H9 (cell line): Measurements from ENCODE around the gene FOXO6. TPM values are rescaled to one million over a fixed set of nuclear protein-coding genes. Genes with fewer than 3 reads are reported as not detected.

Experiments
- DNase-seq: peaks from one replicate; pipeline ENCODE4 v3.0.0-alpha.2; 2017
- H2AFZ ChIP-seq: one replicate; pipeline ENCODE4 v1.6.1; 2013; ENCODE audit warnings: mild to moderate bottlenecking, low read length, control low read depth, moderate library complexity
- H2AK5ac ChIP-seq: 2 replicates; pipeline ENCODE4 v1.6.1; 2013; ENCODE audit warnings: low read length, control low read depth, mixed read lengths; ENCODE audit not compliant: insufficient read length
- H2BK120ac ChIP-seq: one replicate; pipeline ENCODE4 v1.6.1; 2013; ENCODE audit warnings: low read depth, mild to moderate bottlenecking, low read length, control low read depth, inconsistent platforms; ENCODE audit not compliant: poor library complexity, severe bottlenecking
- H2BK12ac ChIP-seq: 2 replicates; pipeline ENCODE4 v1.6.1; 2013; ENCODE audit warnings: low read length, control low read depth, mixed read lengths, low read depth; ENCODE audit not compliant: insufficient read length
- H2BK15ac ChIP-seq: 2 replicates; pipeline ENCODE4 v1.6.1; 2013; ENCODE audit warnings: low read depth, low read length, control low read depth
- H2BK20ac ChIP-seq: one replicate; pipeline ENCODE4 v1.6.1; 2013; ENCODE audit warnings: low read depth, mild to moderate bottlenecking, low read length, control low read depth, inconsistent platforms; ENCODE audit not compliant: poor library complexity, severe bottlenecking
- H2BK5ac ChIP-seq: 2 replicates; pipeline ENCODE4 v1.6.1; 2013; ENCODE audit warnings: low read length, control low read depth, mixed read lengths; ENCODE audit not compliant: insufficient read length
- H3K14ac ChIP-seq: 2 replicates; pipeline ENCODE4 v1.6.1; 2013; ENCODE audit warnings: low read length, control low read depth; ENCODE audit not compliant: insufficient read depth
- H3K18ac ChIP-seq: 2 replicates; pipeline ENCODE4 v1.6.1; 2013; ENCODE audit warnings: low read depth, mild to moderate bottlenecking, mixed read lengths, low read length, control low read depth; ENCODE audit not compliant: insufficient read length
- H3K23ac ChIP-seq: 2 replicates; pipeline ENCODE4 v1.6.1; 2013; ENCODE audit warnings: low read length, control low read depth, mixed read lengths, low read depth; ENCODE audit not compliant: insufficient read length
- H3K23me2 ChIP-seq: 2 replicates; pipeline ENCODE4 v1.6.1; 2013; ENCODE audit warnings: low read depth, mild to moderate bottlenecking, mixed read lengths, low read length, control low read depth; ENCODE audit not compliant: insufficient read length, poor library complexity, severe bottlenecking
- H3K27ac ChIP-seq: 2 replicates; pipeline ENCODE4 v1.5.1; 2013; ENCODE audit warnings: low read length, control low read depth, mixed read lengths, low read depth; ENCODE audit not compliant: insufficient read length
- H3K27me3 ChIP-seq: 2 replicates; pipeline ENCODE4 v1.6.1; 2013; ENCODE audit warnings: low read length, control low read depth, inconsistent platforms; ENCODE audit not compliant: insufficient read depth
- H3K4ac ChIP-seq: 2 replicates; pipeline ENCODE4 v1.6.1; 2013; ENCODE audit warnings: low read depth, mild to moderate bottlenecking, control low read depth, inconsistent platforms, low read length, moderate library complexity
- H3K4me1 ChIP-seq: 2 replicates; pipeline ENCODE4 v1.6.1; 2013; ENCODE audit warnings: low read length, control low read depth, inconsistent platforms; ENCODE audit not compliant: insufficient read depth
- H3K4me2 ChIP-seq: 2 replicates; pipeline ENCODE4 v1.6.1; 2013; ENCODE audit warnings: low read length, control low read depth, mixed read lengths; ENCODE audit not compliant: insufficient read length, insufficient read depth
- H3K56ac ChIP-seq: 2 replicates; pipeline ENCODE4 v1.6.1; 2013; ENCODE audit warnings: low read depth, mild to moderate bottlenecking, mixed read lengths, low read length, control low read depth; ENCODE audit not compliant: insufficient read length
- H3K79me1 ChIP-seq: 2 replicates; pipeline ENCODE4 v1.6.1; 2013; ENCODE audit warnings: low read depth, mild to moderate bottlenecking, moderate library complexity, low read length, control low read depth, inconsistent platforms; ENCODE audit not compliant: insufficient read depth, poor library complexity, severe bottlenecking
- H3K79me2 ChIP-seq: 2 replicates; pipeline ENCODE4 v1.6.1; 2013; ENCODE audit warnings: low read length, control low read depth, inconsistent platforms; ENCODE audit not compliant: insufficient read depth
- H3K9ac ChIP-seq: 2 replicates; pipeline ENCODE4 v1.6.1; 2013; ENCODE audit warnings: low read length, control low read depth, mixed read lengths; ENCODE audit not compliant: insufficient read length; ENCODE audit errors: extremely low read depth
- H3K9me3 ChIP-seq: one replicate; pipeline ENCODE4 v1.6.1; 2013; ENCODE audit warnings: low read depth, low read length, inconsistent platforms; ENCODE audit not compliant: control insufficient read depth
- H3T11ph ChIP-seq: one replicate; pipeline ENCODE4 v1.6.1; 2013; ENCODE audit warnings: mild to moderate bottlenecking, low read length, control low read depth, inconsistent platforms
- H4K20me1 ChIP-seq: one replicate; pipeline ENCODE4 v1.6.1; 2013; ENCODE audit not compliant: control insufficient read depth, insufficient read length, insufficient read depth
- H4K5ac ChIP-seq: 2 replicates; pipeline ENCODE4 v1.6.1; 2013; ENCODE audit warnings: low read depth, mild to moderate bottlenecking, mixed read lengths, low read length, control low read depth; ENCODE audit not compliant: insufficient read length
- H4K8ac ChIP-seq: replicated peaks from 2 replicates; pipeline ENCODE4 v1.6.1; 2013; ENCODE audit warnings: low read length, control low read depth, mixed read lengths, low read depth; ENCODE audit not compliant: insufficient read length
- H4K91ac ChIP-seq: 2 replicates; pipeline ENCODE4 v1.6.1; 2013; ENCODE audit warnings: low read depth, mild to moderate bottlenecking, moderate library complexity, mixed read lengths, low read length, control low read depth; ENCODE audit not compliant: insufficient read length
- H3K27ac Mint-ChIP-seq, 3 experiments: 2 replicates in 2 of 3; 3 replicates in 1 of 3; pipeline ENCODE4 v1.8.0; 2020 to 2021; ENCODE audit warnings: mixed read lengths in 3 of 3, mild to moderate bottlenecking in 1 of 3, moderate library complexity in 1 of 3
- H3K27me3 Mint-ChIP-seq: 2 replicates; pipeline ENCODE4 v1.8.0; 2021; ENCODE audit warnings: low read depth, mild to moderate bottlenecking, moderate library complexity, mixed read lengths
- H3K36me3 Mint-ChIP-seq, 3 experiments: 2 replicates in 2 of 3; 3 replicates in 1 of 3; pipeline ENCODE4 v1.8.0; 2020 to 2021; ENCODE audit warnings: low read depth in 3 of 3, mixed read lengths in 3 of 3; ENCODE audit not compliant: insufficient read depth in 1 of 3
- H3K4me1 Mint-ChIP-seq, 2 experiments: 2 replicates each; pipeline ENCODE4 v1.8.0; 2020; ENCODE audit warnings: mixed read lengths in 2 of 2
- H3K4me3 Mint-ChIP-seq, 2 experiments: 2 replicates in 1 of 2; 3 replicates in 1 of 2; pipeline ENCODE4 v1.8.0; 2020 to 2021; ENCODE audit warnings: mild to moderate bottlenecking in 2 of 2, mixed read lengths in 2 of 2, moderate library complexity in 1 of 2
- H3K9me3 Mint-ChIP-seq, 2 experiments: 2 replicates in 1 of 2; 3 replicates in 1 of 2; pipeline ENCODE4 v1.8.0; 2020; ENCODE audit warnings: mild to moderate bottlenecking in 2 of 2, mixed read lengths in 2 of 2, moderate library complexity in 1 of 2
- WGBS: extraction: QIAGEN DNeasy Blood & Tissue Kit; methylation state at CpG from one replicate; pipeline ENCODE4 v1.1.7; 2013; ENCODE audit warnings: missing lambda C conversion rate, low lambda C conversion rate, mixed read lengths; ENCODE audit not compliant: insufficient read length; ENCODE audit errors: extremely low coverage; 5-methylcytosine and 5-hydroxymethylcytosine counted together
- total RNA-seq: library from RNA; stranded (reverse); gene quantifications from 2 replicates; pipeline ENCODE4 v1.2.1, GENCODE V29; 2021
- TF ChIP-seq, protein P1 (sequence below): fragments of 200-600 bp; sonication (generic); conservative IDR thresholded peaks from 3 replicates; pipeline ENCODE4 v1.8.0; 2021; ENCODE audit warnings: antibody characterized with exemption, mild to moderate bottlenecking

Gene FOXO6
- total RNA-seq, 1 experiment from 2014 or later = 0.83 TPM

DNA sequence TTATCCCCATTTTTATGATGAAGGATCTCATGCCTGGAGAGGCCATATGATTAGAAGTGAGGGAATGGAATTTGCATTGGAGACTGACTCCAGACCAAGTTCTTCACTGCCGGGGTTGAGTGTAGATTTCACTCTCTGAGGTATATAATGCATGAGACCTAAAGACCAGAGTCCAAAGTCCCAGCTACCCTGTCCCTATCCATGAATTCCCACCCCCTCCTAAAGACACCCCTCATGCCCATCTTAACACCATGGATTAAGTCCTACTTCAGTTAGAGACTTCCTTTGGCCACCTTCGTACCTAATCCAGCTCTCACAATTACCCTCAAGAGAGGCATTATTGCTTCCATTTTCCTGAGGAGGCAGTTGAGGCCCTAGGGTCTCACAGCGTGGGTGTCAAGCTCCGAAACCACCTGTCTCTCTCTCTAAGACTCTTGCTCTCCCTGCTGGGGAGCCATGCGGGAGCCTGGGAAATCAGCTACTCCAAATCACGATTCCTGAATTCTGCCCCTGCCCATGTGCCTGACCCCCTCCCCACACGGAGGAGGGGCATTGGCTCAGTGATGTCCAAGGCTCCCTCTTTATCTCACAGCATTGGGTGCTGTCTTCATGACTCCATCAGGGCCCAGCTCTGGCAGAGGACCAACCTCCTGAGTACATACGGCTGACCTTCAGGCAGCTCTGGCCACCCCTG, 11.7 kb upstream of the FOXO6 start:
- H3K27ac ChIP-seq = no peak overlapping the region
- H3K56ac ChIP-seq = no peak overlapping the region
- no peak overlapping the region for H2BK15ac ChIP-seq
- Mint-ChIP-seq H3K4me1 (peaks cover 13 to 14% of the 10 kb centered on the region in 2 experiments), H3K27ac (no peak overlapping the region; a peak in 1 of 7 replicates), H3K27me3 (peaks cover 12% of the 10 kb centered on the region), H3K4me3 (no peak overlapping the region), H3K9me3 (no peaks in the 10 kb centered on the region), H3K36me3 (no peaks in the 10 kb centered on the region)
- no peaks in the 10 kb centered on the region for H3K79me1 ChIP-seq
- H2AFZ ChIP-seq = no peak overlapping the region
- no peak overlapping the region for H2BK5ac ChIP-seq
- no peak overlapping the region for H3T11ph ChIP-seq
- no peak overlapping the region for H3K4me2 ChIP-seq
- H2AK5ac ChIP-seq = no peak overlapping the region
- H2BK120ac ChIP-seq = no peak overlapping the region
- H4K8ac ChIP-seq = no peak overlapping the region
- no peaks in the 10 kb centered on the region for H3K27me3 ChIP-seq
- H4K5ac ChIP-seq = no peak overlapping the region
- H3K14ac ChIP-seq = no peak overlapping the region
- no peaks in the 10 kb centered on the region for H4K20me1 ChIP-seq
- H3K9me3 ChIP-seq = no peaks in the 10 kb centered on the region
- no peak overlapping the region for H3K23ac ChIP-seq
- no peak overlapping the region for H3K18ac ChIP-seq
- DNase-seq = no peak
- no peak overlapping the region for H4K91ac ChIP-seq
- WGBS = no CpG with 5 or more reads among the region's 8 CpGs
- no peak overlapping the region for H2BK12ac ChIP-seq
- H2BK20ac ChIP-seq = no peak overlapping the region
- no peaks in the 10 kb centered on the region for H3K79me2 ChIP-seq
- no peaks in the 10 kb centered on the region for H3K4me1 ChIP-seq
- TF ChIP-seq, protein P1, sequence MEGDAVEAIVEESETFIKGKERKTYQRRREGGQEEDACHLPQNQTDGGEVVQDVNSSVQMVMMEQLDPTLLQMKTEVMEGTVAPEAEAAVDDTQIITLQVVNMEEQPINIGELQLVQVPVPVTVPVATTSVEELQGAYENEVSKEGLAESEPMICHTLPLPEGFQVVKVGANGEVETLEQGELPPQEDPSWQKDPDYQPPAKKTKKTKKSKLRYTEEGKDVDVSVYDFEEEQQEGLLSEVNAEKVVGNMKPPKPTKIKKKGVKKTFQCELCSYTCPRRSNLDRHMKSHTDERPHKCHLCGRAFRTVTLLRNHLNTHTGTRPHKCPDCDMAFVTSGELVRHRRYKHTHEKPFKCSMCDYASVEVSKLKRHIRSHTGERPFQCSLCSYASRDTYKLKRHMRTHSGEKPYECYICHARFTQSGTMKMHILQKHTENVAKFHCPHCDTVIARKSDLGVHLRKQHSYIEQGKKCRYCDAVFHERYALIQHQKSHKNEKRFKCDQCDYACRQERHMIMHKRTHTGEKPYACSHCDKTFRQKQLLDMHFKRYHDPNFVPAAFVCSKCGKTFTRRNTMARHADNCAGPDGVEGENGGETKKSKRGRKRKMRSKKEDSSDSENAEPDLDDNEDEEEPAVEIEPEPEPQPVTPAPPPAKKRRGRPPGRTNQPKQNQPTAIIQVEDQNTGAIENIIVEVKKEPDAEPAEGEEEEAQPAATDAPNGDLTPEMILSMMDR = no peak
- H3K4ac ChIP-seq = no peak overlapping the region
- no peak overlapping the region for H3K9ac ChIP-seq
- H3K23me2 ChIP-seq = no peaks in the 10 kb centered on the region
